Astrocyte (in vitro differentiated cells and primary cell): Measurements from ENCODE around the gene SH2D3A. TPM values are rescaled to one million over a fixed set of nuclear protein-coding genes. Genes with fewer than 3 reads are reported as not detected.

ENCODE experiments used
- DNase-seq: peaks from one replicate; pipeline ENCODE4 v3.0.0-alpha.2; 2010; ENCODE audit warnings: low read depth
- FAIRE-seq: peaks from 2 replicates; lab custom pipeline; 2011; peaks lifted over from hg19 to GRCh38; lab: Jason Lieb, UNC
- H2AFZ ChIP-seq: 2 replicates; pipeline ENCODE4 v1.6.0; 2012; ENCODE audit warnings: low read depth, low read length, inconsistent platforms
- H3K27ac ChIP-seq: 2 replicates; pipeline ENCODE4 v1.5.1; 2011; ENCODE audit warnings: low read depth, low read length, inconsistent platforms
- H3K27me3 ChIP-seq: 2 replicates; pipeline ENCODE4 v1.6.0; 2011; ENCODE audit warnings: low read length, inconsistent platforms; ENCODE audit not compliant: insufficient read depth
- H3K36me3 ChIP-seq: 2 replicates; pipeline ENCODE4 v1.5.1; 2011; ENCODE audit warnings: low read length, inconsistent platforms; ENCODE audit not compliant: insufficient read depth
- H3K4me1 ChIP-seq: 2 replicates; pipeline ENCODE4 v1.5.1; 2011; ENCODE audit warnings: low read length, inconsistent platforms; ENCODE audit not compliant: insufficient read depth
- H3K4me2 ChIP-seq: 2 replicates; pipeline ENCODE4 v1.6.0; 2012; ENCODE audit warnings: low read length, inconsistent platforms
- H3K4me3 ChIP-seq: 2 replicates; pipeline ENCODE4 v1.5.1; 2011; ENCODE audit warnings: low read depth, mild to moderate bottlenecking, low read length, inconsistent platforms; ENCODE audit not compliant: insufficient read depth
- H3K79me2 ChIP-seq: 2 replicates; pipeline ENCODE4 v1.6.0; 2012; ENCODE audit warnings: mild to moderate bottlenecking, low read length, inconsistent platforms; ENCODE audit not compliant: insufficient read depth
- H3K9ac ChIP-seq: 2 replicates; pipeline ENCODE4 v1.6.0; 2012; ENCODE audit warnings: mild to moderate bottlenecking, low read length, inconsistent platforms
- H3K9me3 ChIP-seq: 2 replicates; pipeline ENCODE4 v1.5.1; 2012; ENCODE audit warnings: low read depth, mild to moderate bottlenecking, low read length, inconsistent platforms; ENCODE audit not compliant: insufficient read depth
- H4K20me1 ChIP-seq: 2 replicates; pipeline ENCODE4 v1.6.0; 2012; ENCODE audit warnings: low read length, inconsistent platforms; ENCODE audit not compliant: insufficient read depth
- H3K27ac Mint-ChIP-seq: one replicate; pipeline ENCODE4 v1.8.0; 2021; ENCODE audit warnings: mild to moderate bottlenecking, mixed read lengths; ENCODE audit not compliant: unreplicated experiment
- H3K27me3 Mint-ChIP-seq: one replicate; pipeline ENCODE4 v1.8.0; 2021; ENCODE audit warnings: low read depth, mixed read lengths; ENCODE audit not compliant: unreplicated experiment
- H3K36me3 Mint-ChIP-seq: one replicate; pipeline ENCODE4 v1.8.0; 2021; ENCODE audit warnings: low read depth, mixed read lengths; ENCODE audit not compliant: unreplicated experiment
- H3K4me1 Mint-ChIP-seq: one replicate; pipeline ENCODE4 v1.8.0; 2021; ENCODE audit warnings: low read depth, mixed read lengths; ENCODE audit not compliant: unreplicated experiment
- H3K4me3 Mint-ChIP-seq: one replicate; pipeline ENCODE4 v1.8.0; 2021; ENCODE audit warnings: mild to moderate bottlenecking, moderate library complexity, mixed read lengths; ENCODE audit not compliant: unreplicated experiment
- H3K9me3 Mint-ChIP-seq: one replicate; pipeline ENCODE4 v1.8.0; 2021; ENCODE audit warnings: mild to moderate bottlenecking, mixed read lengths; ENCODE audit not compliant: unreplicated experiment
- CTCF ChIP-seq: IDR thresholded peaks from 2 replicates; pipeline ENCODE4 v1.5.1; 2011; ENCODE audit warnings: low read depth, mild to moderate bottlenecking, inconsistent platforms, low read length, moderate library complexity; ENCODE audit not compliant: insufficient read depth
- EZH2 ChIP-seq: IDR thresholded peaks from 2 replicates; pipeline ENCODE4 v1.6.1; 2012; ENCODE audit warnings: mild to moderate bottlenecking, low read length, inconsistent platforms; ENCODE audit not compliant: insufficient read depth
- total RNA-seq: library from RNA; stranded (reverse); gene quantifications from 2 replicates; pipeline ENCODE4 v1.2.1, GENCODE V29; 2021

SH2D3A gene
- total RNA-seq, 1 donor from 2014 or later: 2.6 TPM

DNA sequence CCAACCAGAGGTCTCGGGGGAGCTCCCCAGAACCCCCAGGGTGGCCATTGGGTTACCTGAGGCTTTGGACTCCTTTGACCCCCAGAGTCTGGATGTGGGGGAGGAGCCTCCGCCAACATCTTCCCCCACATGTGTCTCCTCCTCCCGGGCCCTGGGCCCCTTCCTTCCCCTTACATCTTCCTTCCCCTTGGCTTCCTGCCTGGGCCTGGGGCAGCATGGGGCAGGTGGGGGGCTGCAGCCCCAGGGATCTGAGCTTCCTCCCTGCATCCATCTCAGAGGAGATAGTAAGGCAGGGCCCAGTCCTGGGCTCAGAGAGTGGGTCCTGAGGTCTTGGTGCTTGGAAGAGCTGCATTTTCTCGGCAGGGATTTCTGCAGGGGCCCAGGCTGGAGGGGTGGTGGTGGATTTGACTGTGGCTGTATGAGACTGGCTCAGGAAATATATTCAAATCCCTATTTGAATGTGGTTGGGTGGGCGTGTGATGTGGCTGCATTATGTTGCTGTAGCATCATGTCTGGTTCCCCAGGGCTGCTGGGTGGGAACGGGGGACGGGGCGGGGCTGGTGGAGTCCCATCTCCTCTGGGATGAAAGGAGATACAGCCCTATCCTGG lies 6.2 kb upstream of the SH2D3A start:
- peaks cover 9% of the 10 kb centered on the region for H3K27me3 Mint-ChIP-seq
- H3K9ac ChIP-seq: no peak overlapping the region
- H3K79me2 ChIP-seq: no peaks in the 10 kb centered on the region
- no peaks in the 10 kb centered on the region for H3K4me1 ChIP-seq
- H3K27ac ChIP-seq: no peak overlapping the region
- peaks cover 6% of the 10 kb centered on the region for H3K9me3 Mint-ChIP-seq
- TF ChIP-seq EZH2 (no peak), CTCF (no peak)
- no peak overlapping the region for H3K4me3 ChIP-seq
- H3K27ac Mint-ChIP-seq: no peak overlapping the region
- H3K36me3 Mint-ChIP-seq: no peaks in the 10 kb centered on the region
- FAIRE-seq (no peak), DNase-seq (no peak)
- no peaks in the 10 kb centered on the region for H3K36me3 ChIP-seq
- no peak overlapping the region for H2AFZ ChIP-seq
- no peak overlapping the region for H3K4me3 Mint-ChIP-seq
- no peaks in the 10 kb centered on the region for H3K4me1 Mint-ChIP-seq
- no peaks in the 10 kb centered on the region for H4K20me1 ChIP-seq
- H3K9me3 ChIP-seq: no peaks in the 10 kb centered on the region
- H3K4me2 ChIP-seq: no peak overlapping the region
- H3K27me3 ChIP-seq: no peaks in the 10 kb centered on the region

DNA sequence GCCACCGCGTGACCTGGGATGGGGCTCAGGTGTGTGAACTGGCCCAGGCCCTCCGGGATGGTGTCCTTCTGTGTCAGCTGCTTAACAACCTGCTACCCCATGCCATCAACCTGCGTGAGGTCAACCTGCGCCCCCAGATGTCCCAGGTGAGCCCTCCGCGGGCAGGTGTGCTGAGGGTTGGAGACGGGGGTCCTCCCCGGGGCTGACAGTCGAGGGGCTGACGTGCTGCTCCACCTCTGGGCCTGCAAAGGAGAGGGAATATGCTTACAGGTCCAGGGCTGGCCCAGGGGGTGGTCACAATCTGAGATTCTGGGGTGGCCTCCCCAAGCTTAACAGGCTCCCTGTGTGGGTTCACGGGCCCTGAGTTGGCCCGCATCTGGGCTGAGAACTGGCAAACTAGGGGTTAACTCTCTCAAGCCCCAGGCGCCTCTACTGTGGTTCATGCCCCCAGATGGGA lies 5.7 kb upstream of the SH2D3A start:
- Histone ChIP-seq H3K4me3 (no peak overlapping the region), H3K9me3 (no peaks in the 10 kb centered on the region), H3K27me3 (no peaks in the 10 kb centered on the region), H3K36me3 (no peaks in the 10 kb centered on the region), H3K4me1 (no peaks in the 10 kb centered on the region), H3K9ac (no peak overlapping the region), H3K27ac (no peak overlapping the region), H4K20me1 (no peaks in the 10 kb centered on the region), H3K79me2 (no peaks in the 10 kb centered on the region), H2AFZ (no peak overlapping the region), H3K4me2 (no peak overlapping the region)
- TF ChIP-seq EZH2: no peak
- TF ChIP-seq CTCF: no peak
- Mint-ChIP-seq H3K27me3 (peaks cover 14% of the 10 kb centered on the region), H3K36me3 (no peaks in the 10 kb centered on the region), H3K4me1 (no peaks in the 10 kb centered on the region), H3K27ac (no peak overlapping the region), H3K9me3 (peaks cover 6% of the 10 kb centered on the region), H3K4me3 (no peak overlapping the region)
- DNase-seq (no peak), FAIRE-seq (no peak)
